ENCODE data around the gene PLP2.

DNA sequence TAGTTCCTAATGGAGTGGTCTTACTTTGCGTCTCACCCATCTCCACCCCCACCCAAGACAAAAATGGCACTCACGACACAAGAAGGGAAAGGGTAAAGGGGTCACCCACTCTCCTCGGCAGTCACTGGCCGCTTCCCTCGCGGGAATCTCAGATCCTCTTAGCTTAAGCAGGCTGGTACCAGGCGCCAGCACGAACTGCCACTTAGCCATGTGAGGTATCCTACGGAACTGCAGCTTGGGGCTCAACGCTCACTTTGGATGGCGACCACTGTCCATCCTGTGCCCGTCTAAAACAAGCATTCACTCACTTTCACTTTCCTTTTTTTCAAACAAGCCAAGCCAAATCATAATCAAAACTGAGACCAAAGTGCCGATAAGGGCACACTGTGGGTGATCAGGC is 23.8 kb upstream of the PLP2 start:
- TF ChIP-seq CTCF (IDR thresholded peaks at IDR 0.05; ENCODE audit: low read depth, low read length, poor library complexity, severe bottlenecking), result no peak
- TF ChIP-seq EZH2phosphoT487 (IDR thresholded peaks at IDR 0.05; ENCODE audit: borderline replicate concordance, low read length), result no peak

Measured in DOHH2 (cell line).